Measurements from ENCODE around the gene HS1BP3. TPM values are rescaled to one million over a fixed set of nuclear protein-coding genes. Genes with fewer than 3 reads are reported as not detected.

The HS1BP3 gene
- total and polyA plus RNA-seq, 2 donors (not counting 3 experiments of a cell fraction or from before 2014, with no cell fraction given), result 27.4 to 33.1 TPM

- FAIRE-seq (no peak), DNase-seq (ENCODE audit: low read depth, low spot score) (no peak)
- intact Hi-C loops (cut with micrococcal nuclease) (no loop called here), dilution Hi-C loops (cut with MboI; ENCODE audit: extremely low pct_ligation_motif_present, low sequenced_read_pairs) (no loop called here)
- BruUV-seq (replicated peaks), result no TSS peak
- ChIA-PET CTCF (interaction anchor here (1.0 to 2.4 kb wide), 4 partner anchors 10 to 57 kb away, joined by 3 to 13 read pairs (median 3); no protein-coding TSS in a partner anchor), POLR2A (interaction anchor here (3.8 kb wide), 1 partner anchor 139 kb away, joined by 19 read pairs; the partner anchor contains the start of gene RHOB)
- H3K4me2 ChIP-seq (ENCODE audit: insufficient read depth, low read length), result no peak overlapping the region
- H3K79me2 ChIP-seq (ENCODE audit: control insufficient read depth, insufficient read depth, low read length), result no peaks in the 10 kb centered on the region
- no peaks in the 10 kb centered on the region for H3K9me1 ChIP-seq (replicated peaks; ENCODE audit: control insufficient read depth, extremely low read depth, insufficient read depth, low read length)
- H3K9ac ChIP-seq (replicated peaks; ENCODE audit: extremely low read depth, insufficient read depth, low read length), result no peak overlapping the region
- no peak overlapping the region for H3K4me3 ChIP-seq (replicated peaks in 1 of 3; ENCODE audit: insufficient read depth in 1 of 3, low read depth in 1 of 3, low read length in 3 of 3)
- H3K36me3 ChIP-seq (ENCODE audit: control insufficient read depth in 2 of 2, extremely low read depth in 1 of 2, insufficient read depth in 2 of 2, low read length in 2 of 2), result no peaks in the 10 kb centered on the region
- no peaks in the 10 kb centered on the region for H3K9me3 ChIP-seq (replicated peaks; ENCODE audit: control insufficient read depth, insufficient read depth, low read length)
- TF ChIP-seq GATA2 (IDR thresholded peaks at IDR 0.05; ENCODE audit: insufficient read depth, insufficient read length, low read depth, low read length) (no peak), EZH2 (IDR thresholded peaks at IDR 0.05; ENCODE audit: borderline replicate concordance, low read depth, low read length, severe bottlenecking) (no peak), CTCF (IDR thresholded peaks at IDR 0.05; ENCODE audit: extremely low read depth in 1 of 2, insufficient read depth in 1 of 2, low read depth in 1 of 2, low read length in 2 of 2) (no peak), JUN (IDR thresholded peaks at IDR 0.05; ENCODE audit: borderline replicate concordance, insufficient read depth, insufficient read length, low read depth) (no peak), POLR2AphosphoS5 (IDR thresholded peaks at IDR 0.05; ENCODE audit: insufficient read depth, low read depth, low read length) (no peak), POLR2A (IDR thresholded peaks at IDR 0.05; ENCODE audit: low read depth, low read length) (no peak), FOS (IDR thresholded peaks at IDR 0.05; ENCODE audit: borderline replicate concordance, insufficient read depth, low read length) (no peak), MYC (IDR thresholded peaks at IDR 0.05; ENCODE audit: low read depth, low read length) (no peak), MAX (IDR thresholded peaks at IDR 0.05; ENCODE audit: insufficient read depth, insufficient read length) (no peak)
- H2AFZ ChIP-seq (ENCODE audit: low read depth, low read length), result no peak overlapping the region
- peaks cover 31% of the 10 kb centered on the region for H3K4me1 ChIP-seq (ENCODE audit: control insufficient read depth, extremely low read depth, insufficient read depth, low read length)
- H3K27ac ChIP-seq (ENCODE audit: insufficient read depth, low read depth, low read length), result peak overlapping the region; percentile 76
- no peaks in the 10 kb centered on the region for H4K20me1 ChIP-seq (replicated peaks; ENCODE audit: control insufficient read depth, extremely low read depth, insufficient read depth, low read length)
- H3K27me3 ChIP-seq (ENCODE audit: control insufficient read depth in 2 of 2, insufficient read depth in 2 of 2, low read length in 2 of 2), result no peaks in the 10 kb centered on the region
Measured at GRCh38 chr2:20585710-20586594, 64.9 kb downstream of the HS1BP3 start.
